ENCODE results near the gene MEX3C. TPM values are rescaled to one million over a fixed set of nuclear protein-coding genes. Genes with fewer than 3 reads are reported as not detected.

MEX3C gene
- total RNA-seq, 1 experiment from 2014 or later: 86.9 TPM

GRCh38 chr18:51165296-51165695 lies 32.2 kb downstream of the MEX3C start:
- intact Hi-C loops (cut with micrococcal nuclease; ENCODE audit: unreplicated experiment): no loop called here
- DNase-seq: no peak
- BruUV-seq (replicated peaks): no TSS peak
- Mint-ChIP-seq H3K4me3 (ENCODE audit: low read depth, unreplicated experiment) (no peak overlapping the region), H3K27ac (ENCODE audit: unreplicated experiment) (no peak overlapping the region), H3K4me1 (ENCODE audit: low read depth, unreplicated experiment) (peaks cover 5% of the 10 kb centered on the region), H3K27me3 (ENCODE audit: unreplicated experiment) (no peaks in the 10 kb centered on the region), H3K36me3 (ENCODE audit: insufficient read depth, unreplicated experiment) (no peaks in the 10 kb centered on the region), H3K9me3 (ENCODE audit: low read depth, unreplicated experiment) (no peaks in the 10 kb centered on the region)
- no peak for TF ChIP-seq CTCF (IDR thresholded peaks at IDR 0.05; ENCODE audit: unreplicated experiment)
- CTCF ChIA-PET: interaction anchor here (1.1 kb wide), 1 partner anchor 16 kb away, joined by 3 read pairs; no protein-coding TSS in a partner anchor

GRCh38 chr18:51164761-51165281 lies 32.7 kb downstream of the MEX3C start:
- H3K4me3 Mint-ChIP-seq (ENCODE audit: low read depth, unreplicated experiment): no peak overlapping the region
- peaks cover under 1% of the 10 kb centered on the region for H3K4me1 Mint-ChIP-seq (ENCODE audit: low read depth, unreplicated experiment)
- CTCF ChIA-PET: interaction anchor here (0.5 to 1.1 kb wide), 2 partner anchors 15 to 503 kb away, joined by 3 to 4 read pairs; no protein-coding TSS in a partner anchor
- no peaks in the 10 kb centered on the region for H3K9me3 Mint-ChIP-seq (ENCODE audit: low read depth, unreplicated experiment)
- no peak for TF ChIP-seq CTCF (IDR thresholded peaks at IDR 0.05; ENCODE audit: unreplicated experiment)
- no TSS peak for BruUV-seq (replicated peaks)
- no peaks in the 10 kb centered on the region for H3K36me3 Mint-ChIP-seq (ENCODE audit: insufficient read depth, unreplicated experiment)
- H3K27me3 Mint-ChIP-seq (ENCODE audit: unreplicated experiment): no peaks in the 10 kb centered on the region
- DNase-seq: no peak
- no peak overlapping the region for H3K27ac Mint-ChIP-seq (ENCODE audit: unreplicated experiment)
- intact Hi-C loops (cut with micrococcal nuclease; ENCODE audit: unreplicated experiment): no loop called here

GRCh38 chr18:51164342-51164741 lies 33.1 kb downstream of the MEX3C start:
- Mint-ChIP-seq H3K9me3 (ENCODE audit: low read depth, unreplicated experiment) (no peaks in the 10 kb centered on the region), H3K27me3 (ENCODE audit: unreplicated experiment) (no peaks in the 10 kb centered on the region), H3K4me1 (ENCODE audit: low read depth, unreplicated experiment) (no peaks in the 10 kb centered on the region), H3K27ac (ENCODE audit: unreplicated experiment) (no peak overlapping the region), H3K36me3 (ENCODE audit: insufficient read depth, unreplicated experiment) (no peaks in the 10 kb centered on the region), H3K4me3 (ENCODE audit: low read depth, unreplicated experiment) (no peak overlapping the region)
- CTCF ChIA-PET: interaction anchor here (0.5 to 1.1 kb wide), 2 partner anchors 15 to 504 kb away, joined by 3 to 4 read pairs; no protein-coding TSS in a partner anchor
- DNase-seq: no peak
- TF ChIP-seq CTCF (IDR thresholded peaks at IDR 0.05; ENCODE audit: unreplicated experiment): no peak
- BruUV-seq (replicated peaks): no TSS peak
- intact Hi-C loops (cut with micrococcal nuclease; ENCODE audit: unreplicated experiment): no loop called here

- Mint-ChIP-seq H3K4me3 (ENCODE audit: low read depth, unreplicated experiment) (no peak overlapping the region), H3K27me3 (ENCODE audit: unreplicated experiment) (no peaks in the 10 kb centered on the region), H3K9me3 (ENCODE audit: low read depth, unreplicated experiment) (no peaks in the 10 kb centered on the region), H3K36me3 (ENCODE audit: insufficient read depth, unreplicated experiment) (no peaks in the 10 kb centered on the region), H3K4me1 (ENCODE audit: low read depth, unreplicated experiment) (no peaks in the 10 kb centered on the region), H3K27ac (ENCODE audit: unreplicated experiment) (no peak overlapping the region)
- DNase-seq: no peak
- CTCF ChIA-PET: no interaction called here
- no peak for TF ChIP-seq CTCF (IDR thresholded peaks at IDR 0.05; ENCODE audit: unreplicated experiment)
- BruUV-seq (replicated peaks): no TSS peak
- intact Hi-C loops (cut with micrococcal nuclease; ENCODE audit: unreplicated experiment): no loop called here
Observed at GRCh38 chr18:51163543-51163942, 33.9 kb downstream of the MEX3C start.

Data from Calu3 (cell line).